Kidney epithelial cell (primary cell): ENCODE results near the gene ZNF423. TPM values are rescaled to one million over a fixed set of nuclear protein-coding genes. Genes with fewer than 3 reads are reported as not detected.

ENCODE experiments used
- DNase-seq: peaks from one replicate; pipeline ENCODE4 v3.0.0-alpha.2; 2010; ENCODE audit warnings: low read depth
- H3K27me3 ChIP-seq: 2 replicates; pipeline ENCODE4 v1.6.0; 2011; ENCODE audit warnings: low read length; ENCODE audit not compliant: control insufficient read depth, insufficient read depth
- H3K36me3 ChIP-seq: 2 replicates; pipeline ENCODE4 v1.5.1; 2011; ENCODE audit warnings: low read length; ENCODE audit not compliant: control insufficient read depth, insufficient read depth
- H3K4me3 ChIP-seq: 2 replicates; pipeline ENCODE4 v1.5.1; 2011; ENCODE audit warnings: low read depth, mild to moderate bottlenecking, control low read depth, low read length
- CTCF ChIP-seq: IDR thresholded peaks from 2 replicates; pipeline ENCODE4 v1.5.1; 2011; ENCODE audit warnings: mild to moderate bottlenecking, moderate library complexity, low read length, control low read depth, inconsistent platforms; ENCODE audit not compliant: insufficient read depth, poor library complexity, severe bottlenecking
- total RNA-seq: library from RNA; depleted of rRNA; stranded (reverse); fragments of >200 nt; gene quantifications from 2 replicates; pipeline ENCODE4 v1.2.3, GENCODE V29; 2015

The ZNF423 gene
- total RNA-seq, 1 donor from 2014 or later: 3.6 TPM

- no peaks in the 10 kb centered on the region for H3K27me3 ChIP-seq
- H3K4me3 ChIP-seq: no peak overlapping the region
- no peak for DNase-seq
- no peaks in the 10 kb centered on the region for H3K36me3 ChIP-seq
- no peak for TF ChIP-seq CTCF
Measured at GRCh38 chr16:49629851-49630250, 226.1 kb downstream of the ZNF423 start.

GRCh38 chr16:49628148-49628547 lies 227.8 kb downstream of the ZNF423 start:
- H3K4me3 ChIP-seq: no peak overlapping the region
- TF ChIP-seq CTCF: no peak
- H3K36me3 ChIP-seq: no peaks in the 10 kb centered on the region
- H3K27me3 ChIP-seq: no peaks in the 10 kb centered on the region
- DNase-seq: no peak

- Histone ChIP-seq H3K36me3 (no peaks in the 10 kb centered on the region), H3K4me3 (no peak overlapping the region), H3K27me3 (no peaks in the 10 kb centered on the region)
- TF ChIP-seq CTCF: no peak
- no peak for DNase-seq
Measured at GRCh38 chr16:49625311-49626065, 230.4 kb downstream of the ZNF423 start.

GRCh38 chr16:49623501-49624266 lies 232.2 kb downstream of the ZNF423 start:
- no peak overlapping the region for H3K4me3 ChIP-seq
- no peaks in the 10 kb centered on the region for H3K36me3 ChIP-seq
- H3K27me3 ChIP-seq: no peaks in the 10 kb centered on the region
- no peak for DNase-seq
- no peak for TF ChIP-seq CTCF

- no peak for DNase-seq
- H3K27me3 ChIP-seq: no peaks in the 10 kb centered on the region
- no peaks in the 10 kb centered on the region for H3K36me3 ChIP-seq
- no peak overlapping the region for H3K4me3 ChIP-seq
- no peak for TF ChIP-seq CTCF
Measured at GRCh38 chr16:49622421-49623402, 233.2 kb downstream of the ZNF423 start.
